ENCODE data around the gene RARA. TPM values are rescaled to one million over a fixed set of nuclear protein-coding genes. Genes with fewer than 3 reads are reported as not detected.

RARA gene
- total and polyA plus RNA-seq, 5 donors from 2014 or later, result 7.3 to 126 (median 12.8) TPM

DNA sequence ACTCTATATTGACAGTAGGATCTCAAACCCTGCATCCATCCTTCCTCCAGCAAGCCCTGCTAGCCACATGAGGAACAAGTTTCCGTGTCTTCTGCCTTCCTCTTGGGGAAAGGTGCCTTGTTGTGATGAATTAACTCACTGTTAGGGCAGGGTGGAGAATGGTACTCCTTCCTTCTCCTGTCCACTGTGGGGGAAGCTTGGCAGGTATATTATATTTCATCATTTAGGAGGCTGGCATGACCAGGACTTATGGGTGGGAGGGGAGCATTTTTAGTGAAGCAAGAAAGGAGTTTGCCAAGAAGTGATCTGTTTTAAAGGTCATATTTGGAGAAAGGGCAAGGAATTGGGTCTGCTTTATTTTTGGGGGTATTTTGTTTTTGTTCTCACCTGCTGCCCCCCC is 30.6 kb upstream of the RARA start:
- peaks cover 0 to 4% (median 3%) of the 10 kb centered on the region in 4 donors for H3K4me1 Mint-ChIP-seq
- H3K4me3 Mint-ChIP-seq, result no peak overlapping the region
- no peaks in the 10 kb centered on the region for H3K27me3 Mint-ChIP-seq
- no peaks in the 10 kb centered on the region for H3K27me3 ChIP-seq (ENCODE audit: control insufficient read depth, insufficient read depth, low read length)
- no peak for ATAC-seq (ENCODE audit: low read depth in 2 of 2)
- no peak overlapping the region for H3K27ac Mint-ChIP-seq
- no peak for DNase-seq
- no peaks in the 10 kb centered on the region for H3K9me3 ChIP-seq (ENCODE audit: control insufficient read depth in 2 of 2, low read length in 2 of 2)
- no peak overlapping the region for H3K27ac ChIP-seq (ENCODE audit: insufficient read depth, low read length, poor library complexity, severe bottlenecking)
- peaks cover 3% of the 10 kb centered on the region for H3K4me1 ChIP-seq (ENCODE audit: control insufficient read depth, insufficient read depth, low read length, poor library complexity, severe bottlenecking)
- peaks cover 41% of the 10 kb centered on the region for H3K36me3 Mint-ChIP-seq
- no peak overlapping the region for H3K4me3 ChIP-seq (ENCODE audit: low read depth, low read length)
- peaks cover 75% of the 10 kb centered on the region for H3K36me3 ChIP-seq (ENCODE audit: control insufficient read depth, insufficient read depth, low read length)
- no peaks in the 10 kb centered on the region for H3K9me3 Mint-ChIP-seq

DNA sequence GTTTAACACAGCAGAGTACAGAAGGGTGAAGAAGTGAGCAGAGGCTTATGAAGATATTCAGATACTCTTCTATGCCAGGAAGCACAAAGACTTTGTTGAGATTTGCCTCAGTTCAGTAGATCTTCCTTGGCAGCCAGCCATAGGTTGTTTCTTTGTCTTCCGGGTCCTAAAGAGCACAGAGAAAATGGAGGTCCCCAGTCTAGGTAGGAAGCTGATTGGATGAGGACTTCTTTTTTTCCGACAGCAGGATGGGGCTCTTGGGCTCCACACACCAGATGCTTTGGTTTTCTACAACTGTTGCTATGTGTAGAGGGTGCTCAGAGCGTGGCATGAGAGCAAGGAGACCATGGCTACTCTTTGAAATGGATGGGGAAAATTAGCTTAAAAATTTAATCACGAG is 29.6 kb upstream of the RARA start:
- Histone ChIP-seq H3K4me1 (ENCODE audit: control insufficient read depth, insufficient read depth, low read length, poor library complexity, severe bottlenecking) (peaks cover 8% of the 10 kb centered on the region), H3K27ac (ENCODE audit: insufficient read depth, low read length, poor library complexity, severe bottlenecking) (no peak overlapping the region), H3K4me3 (ENCODE audit: low read depth, low read length) (no peak overlapping the region), H3K36me3 (ENCODE audit: control insufficient read depth, insufficient read depth, low read length) (peaks cover 65% of the 10 kb centered on the region), H3K27me3 (ENCODE audit: control insufficient read depth, insufficient read depth, low read length) (no peaks in the 10 kb centered on the region), H3K9me3 (ENCODE audit: control insufficient read depth in 2 of 2, low read length in 2 of 2) (no peaks in the 10 kb centered on the region)
- Mint-ChIP-seq H3K27ac (peak overlapping the region in 1 of 3 donors; percentile 29), H3K36me3 (peaks cover 41% of the 10 kb centered on the region), H3K4me1 (peaks cover 0 to 12% (median 9%) of the 10 kb centered on the region in 4 donors), H3K9me3 (no peaks in the 10 kb centered on the region), H3K4me3 (no peak overlapping the region), H3K27me3 (no peaks in the 10 kb centered on the region)
- ATAC-seq (ENCODE audit: low read depth in 2 of 2) (no peak), DNase-seq (no peak)

DNA sequence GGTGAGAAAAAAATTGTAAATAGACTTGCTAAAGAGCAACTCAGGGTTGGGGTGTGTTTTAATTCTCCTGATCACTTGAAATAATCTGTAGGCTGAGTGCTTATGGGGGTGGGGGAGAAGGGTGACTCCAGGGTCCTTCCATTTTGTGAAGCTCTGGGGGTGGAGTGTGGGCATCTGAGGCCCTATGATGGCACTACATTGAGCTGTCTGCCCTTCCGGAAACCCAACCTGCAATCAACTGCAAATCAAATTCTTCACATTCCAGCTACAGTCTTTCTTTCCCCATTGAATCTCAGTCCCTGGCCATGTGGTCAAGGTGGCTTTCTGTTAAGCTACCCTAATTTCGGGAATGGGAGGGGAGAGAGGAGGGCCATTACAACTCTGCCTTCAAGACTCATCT is 27.3 kb upstream of the RARA start:
- Histone ChIP-seq H3K4me3 (ENCODE audit: low read depth, low read length) (no peak overlapping the region), H3K36me3 (ENCODE audit: control insufficient read depth, insufficient read depth, low read length) (peaks cover 48% of the 10 kb centered on the region), H3K27me3 (ENCODE audit: control insufficient read depth, insufficient read depth, low read length) (no peaks in the 10 kb centered on the region), H3K4me1 (ENCODE audit: control insufficient read depth, insufficient read depth, low read length, poor library complexity, severe bottlenecking) (peaks cover 8% of the 10 kb centered on the region), H3K27ac (ENCODE audit: insufficient read depth, low read length, poor library complexity, severe bottlenecking) (no peak overlapping the region), H3K9me3 (ENCODE audit: control insufficient read depth in 2 of 2, low read length in 2 of 2) (no peaks in the 10 kb centered on the region)
- H3K27me3 Mint-ChIP-seq, result no peaks in the 10 kb centered on the region
- peaks cover 35% of the 10 kb centered on the region for H3K36me3 Mint-ChIP-seq
- peaks cover 0 to 12% (median 10%) of the 10 kb centered on the region in 4 donors for H3K4me1 Mint-ChIP-seq
- no peak overlapping the region for H3K4me3 Mint-ChIP-seq
- H3K27ac Mint-ChIP-seq, result peak overlapping the region; percentile 15 to 80 (median 44)
- DNase-seq (no peak), ATAC-seq (ENCODE audit: low read depth in 2 of 2) (no peak)
- H3K9me3 Mint-ChIP-seq, result no peaks in the 10 kb centered on the region

- Mint-ChIP-seq H3K36me3 (peaks cover 22% of the 10 kb centered on the region), H3K27ac (peak overlapping the region in 2 of 3 donors; percentile 70 to 89), H3K4me1 (peaks cover 4 to 24% (median 20%) of the 10 kb centered on the region in 4 donors), H3K4me3 (peak overlapping the region in 1 of 4 donors; percentile 14), H3K9me3 (no peaks in the 10 kb centered on the region), H3K27me3 (no peaks in the 10 kb centered on the region)
- H3K27ac ChIP-seq (ENCODE audit: insufficient read depth, low read length, poor library complexity, severe bottlenecking), result no peak overlapping the region
- no peaks in the 10 kb centered on the region for H3K27me3 ChIP-seq (ENCODE audit: control insufficient read depth, insufficient read depth, low read length)
- no peak overlapping the region for H3K4me3 ChIP-seq (ENCODE audit: low read depth, low read length)
- peaks cover 30% of the 10 kb centered on the region for H3K36me3 ChIP-seq (ENCODE audit: control insufficient read depth, insufficient read depth, low read length)
- peaks cover 16% of the 10 kb centered on the region for H3K4me1 ChIP-seq (ENCODE audit: control insufficient read depth, insufficient read depth, low read length, poor library complexity, severe bottlenecking)
- ATAC-seq (ENCODE audit: low read depth in 2 of 2), result peak; percentile 33 to 40
- peak in 2 of 3 donors; percentile 36 to 86 for DNase-seq
- no peaks in the 10 kb centered on the region for H3K9me3 ChIP-seq (ENCODE audit: control insufficient read depth in 2 of 2, low read length in 2 of 2)
These were observed 25.3 kb upstream of the RARA start for GRCh38 chr17:40283662-40284061.

DNA sequence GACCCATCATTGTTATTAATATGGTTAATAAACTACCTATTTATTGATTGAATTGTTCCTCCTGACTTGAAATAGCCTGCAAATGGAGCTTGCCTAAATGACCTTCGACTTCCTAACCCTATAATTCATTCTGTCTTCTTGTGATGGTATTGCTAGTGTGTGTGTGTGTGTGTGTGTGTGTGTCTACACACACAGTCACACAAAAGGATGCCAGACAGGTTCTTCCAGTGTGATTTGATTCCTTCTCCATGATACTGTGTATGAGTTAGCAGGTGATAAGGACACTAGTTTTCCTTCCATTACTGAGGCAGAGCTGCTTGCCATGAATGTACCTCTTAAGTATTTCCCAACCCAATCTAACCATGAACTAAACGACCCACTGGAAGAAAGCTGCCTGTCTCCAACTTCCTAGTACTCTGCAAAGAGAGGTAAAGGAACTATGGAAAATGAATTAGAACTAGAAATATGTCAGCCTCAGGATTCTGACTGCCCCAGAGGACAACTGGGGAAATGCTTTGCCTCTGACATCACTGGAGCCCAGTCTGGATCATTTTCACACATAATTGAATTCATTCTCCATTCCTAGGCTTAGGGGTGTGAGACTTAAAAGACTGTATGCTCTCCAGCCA is 24.8 kb upstream of the RARA start:
- ATAC-seq (ENCODE audit: low read depth in 2 of 2) (no peak), DNase-seq (no peak)
- peaks cover 24% of the 10 kb centered on the region for H3K36me3 ChIP-seq (ENCODE audit: control insufficient read depth, insufficient read depth, low read length)
- peak overlapping the region in 2 of 3 donors; percentile 70 to 89 for H3K27ac Mint-ChIP-seq
- H3K4me1 Mint-ChIP-seq, result peaks cover 4 to 27% (median 20%) of the 10 kb centered on the region in 4 donors
- H3K27me3 ChIP-seq (ENCODE audit: control insufficient read depth, insufficient read depth, low read length), result no peaks in the 10 kb centered on the region
- H3K27me3 Mint-ChIP-seq, result no peaks in the 10 kb centered on the region
- H3K27ac ChIP-seq (ENCODE audit: insufficient read depth, low read length, poor library complexity, severe bottlenecking), result no peak overlapping the region
- H3K4me3 Mint-ChIP-seq, result no peak overlapping the region
- H3K4me1 ChIP-seq (ENCODE audit: control insufficient read depth, insufficient read depth, low read length, poor library complexity, severe bottlenecking), result peaks cover 16% of the 10 kb centered on the region
- no peaks in the 10 kb centered on the region for H3K9me3 Mint-ChIP-seq
- peaks cover 22% of the 10 kb centered on the region for H3K36me3 Mint-ChIP-seq
- no peak overlapping the region for H3K4me3 ChIP-seq (ENCODE audit: low read depth, low read length)
- H3K9me3 ChIP-seq (ENCODE audit: control insufficient read depth in 2 of 2, low read length in 2 of 2), result no peaks in the 10 kb centered on the region

DNA sequence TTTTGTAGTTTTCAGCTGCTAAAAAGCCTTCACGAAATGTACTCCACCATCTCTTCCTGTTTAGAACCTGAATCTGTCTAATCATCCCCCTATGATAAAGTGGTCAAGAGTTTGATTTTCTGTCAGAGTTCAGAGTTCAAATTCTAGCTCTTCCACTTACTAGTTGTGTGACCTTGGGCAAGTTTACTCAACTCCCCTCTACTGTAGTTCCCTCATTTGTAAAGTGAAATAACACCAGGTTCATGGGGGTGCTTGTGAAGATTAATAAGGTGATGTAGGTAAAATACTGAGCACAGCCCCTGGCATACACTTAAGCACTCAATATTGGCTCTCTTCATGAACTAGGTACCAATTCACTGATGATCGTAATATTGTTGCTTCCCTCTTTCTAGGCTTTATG is 22.5 kb upstream of the RARA start:
- no peak overlapping the region for H3K27ac Mint-ChIP-seq
- H3K4me1 ChIP-seq (ENCODE audit: control insufficient read depth, insufficient read depth, low read length, poor library complexity, severe bottlenecking), result peaks cover 16% of the 10 kb centered on the region

DNA sequence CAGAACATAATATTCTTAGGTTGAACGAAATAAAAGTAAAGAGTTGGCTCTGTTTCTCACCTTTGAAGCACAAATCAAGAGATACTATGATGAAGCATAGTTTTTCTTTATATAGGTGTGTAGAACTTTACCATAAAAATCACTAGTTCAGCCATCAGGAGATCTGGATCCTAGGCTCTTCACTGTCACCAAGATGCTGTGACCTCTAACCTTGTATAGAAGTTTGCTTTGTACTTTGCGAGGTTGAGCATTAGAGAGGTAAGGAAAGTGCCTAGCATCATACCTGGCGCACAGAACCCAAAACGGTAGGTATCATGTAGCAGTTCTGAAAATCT is 21.9 kb upstream of the RARA start:
- Mint-ChIP-seq H3K27me3 (no peaks in the 10 kb centered on the region), H3K4me1 (peaks cover 10 to 36% (median 26%) of the 10 kb centered on the region in 4 donors), H3K27ac (peak overlapping the region in 1 of 3 donors; percentile 88), H3K4me3 (peak overlapping the region; percentile 93 to 98 (median 98)), H3K9me3 (no peaks in the 10 kb centered on the region), H3K36me3 (peaks cover 6% of the 10 kb centered on the region)
- no peaks in the 10 kb centered on the region for H3K9me3 ChIP-seq (ENCODE audit: control insufficient read depth in 2 of 2, low read length in 2 of 2)
- no peak for DNase-seq
- peaks cover 16% of the 10 kb centered on the region for H3K4me1 ChIP-seq (ENCODE audit: control insufficient read depth, insufficient read depth, low read length, poor library complexity, severe bottlenecking)
- no peaks in the 10 kb centered on the region for H3K27me3 ChIP-seq (ENCODE audit: control insufficient read depth, insufficient read depth, low read length)
- peak overlapping the region; percentile 75 for H3K4me3 ChIP-seq (ENCODE audit: low read depth, low read length)
- no peak for ATAC-seq (ENCODE audit: low read depth in 2 of 2)
- peak overlapping the region; percentile 51 for H3K27ac ChIP-seq (ENCODE audit: insufficient read depth, low read length, poor library complexity, severe bottlenecking)
- H3K36me3 ChIP-seq (ENCODE audit: control insufficient read depth, insufficient read depth, low read length), result no peaks in the 10 kb centered on the region

More for the DNA sequence above, 22.5 kb upstream of the RARA start:
- Mint-ChIP-seq H3K9me3 (no peaks in the 10 kb centered on the region), H3K4me1 (peaks cover 10 to 36% (median 26%) of the 10 kb centered on the region in 4 donors), H3K4me3 (no peak overlapping the region), H3K36me3 (peaks cover 7% of the 10 kb centered on the region), H3K27me3 (no peaks in the 10 kb centered on the region)
- Histone ChIP-seq H3K9me3 (ENCODE audit: control insufficient read depth in 2 of 2, low read length in 2 of 2) (no peaks in the 10 kb centered on the region), H3K36me3 (ENCODE audit: control insufficient read depth, insufficient read depth, low read length) (peaks cover 4% of the 10 kb centered on the region), H3K27ac (ENCODE audit: insufficient read depth, low read length, poor library complexity, severe bottlenecking) (no peak overlapping the region), H3K27me3 (ENCODE audit: control insufficient read depth, insufficient read depth, low read length) (no peaks in the 10 kb centered on the region), H3K4me3 (ENCODE audit: low read depth, low read length) (no peak overlapping the region)
- no peak for DNase-seq
- ATAC-seq (ENCODE audit: low read depth in 2 of 2), result no peak
